Kidney tubule cell (primary cell): Measurements from ENCODE around the gene SMIM8.
"Not testable (repeated sequence)": the region's sequence is repeated elsewhere in the genome, so short reads cannot be mapped to it uniquely, and the experiment has no call there.

Experiments
- DNase-seq: peaks from one replicate; pipeline ENCODE4 v3.0.0-alpha.2; 2018; ENCODE audit warnings: low spot score

The SMIM8 gene, protein sequence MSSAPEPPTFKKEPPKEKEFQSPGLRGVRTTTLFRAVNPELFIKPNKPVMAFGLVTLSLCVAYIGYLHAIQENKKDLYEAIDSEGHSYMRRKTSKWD

DNA sequence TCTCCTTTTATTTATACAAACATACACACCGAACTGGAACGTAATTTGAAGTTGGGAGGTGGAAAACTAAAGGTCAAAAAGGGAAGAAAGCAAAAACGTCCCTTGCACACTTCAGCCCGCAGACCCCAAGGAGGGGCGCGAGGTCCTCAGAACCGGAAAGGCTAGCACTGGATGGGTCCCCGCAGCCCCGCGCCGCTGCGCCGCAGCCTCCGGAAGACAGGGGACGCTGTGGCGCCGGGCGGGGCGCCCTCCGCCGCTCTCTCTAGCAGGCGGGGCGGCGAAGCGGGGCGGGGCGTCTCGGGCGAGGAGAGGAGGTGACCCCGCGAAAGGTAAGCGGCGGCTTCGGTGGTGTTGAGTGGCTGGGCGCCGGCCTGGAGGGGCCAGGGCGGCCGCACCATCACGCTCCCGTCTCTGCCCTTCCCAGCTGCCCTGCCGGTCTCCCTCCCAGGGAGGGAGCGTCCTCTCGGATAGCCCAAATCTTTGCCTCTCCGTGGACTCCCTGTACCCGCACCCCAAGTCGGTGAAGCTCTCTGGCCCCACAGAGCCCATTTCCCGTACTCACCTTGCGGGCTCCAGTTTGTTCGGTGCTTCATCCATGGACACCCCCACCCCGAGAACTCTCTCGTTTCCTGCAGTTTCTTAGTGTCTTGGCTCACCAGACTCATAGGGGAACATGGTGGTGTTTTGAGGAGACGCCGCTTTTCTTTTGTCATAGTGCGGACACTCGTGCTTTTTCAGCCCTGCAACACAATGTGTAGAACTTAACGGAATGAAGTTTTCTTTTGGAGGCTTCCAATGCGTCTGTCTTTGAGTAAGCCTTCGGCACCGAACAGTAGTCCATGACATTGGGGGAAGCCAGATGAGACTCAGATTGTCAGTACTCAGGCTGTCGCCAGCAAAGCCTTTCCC is at the start of gene SMIM8:
SMIM8 (plus strand) TSS at position 285 of the 909 bp plus-strand sequence. CDS start 14,444 bp downstream, outside the sequence.
- peak; percentile 82 for DNase-seq

GRCh38 chr6:87274660-87275274 is 47.6 kb upstream of the SMIM8 start:
- peak; percentile 32 for DNase-seq

- DNase-seq = no peak
These were observed 45.8 kb upstream of the SMIM8 start for GRCh38 chr6:87276624-87277023.

GRCh38 chr6:87277123-87277522 is 45.3 kb upstream of the SMIM8 start:
- DNase-seq = peak; percentile 17

DNA sequence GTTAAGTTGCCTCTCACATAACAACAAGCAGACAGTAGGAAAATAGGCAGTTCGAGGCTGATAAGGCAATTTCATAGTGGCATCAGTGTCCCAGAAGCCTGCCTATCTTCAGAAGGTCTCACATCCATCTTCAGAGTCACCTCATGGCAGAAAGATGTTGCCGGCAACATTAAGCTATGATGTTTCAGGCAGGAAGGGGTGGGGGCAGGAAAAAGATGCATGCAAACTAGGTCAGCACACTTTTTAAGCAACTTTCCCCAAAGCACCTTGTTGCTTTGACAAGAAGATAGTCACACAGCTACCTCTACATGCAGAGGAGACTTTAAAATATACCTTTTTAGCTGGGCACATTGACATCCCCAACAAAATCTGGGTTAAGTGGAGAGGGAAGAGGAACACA is 43.2 kb upstream of the SMIM8 start:
- DNase-seq = no peak

- DNase-seq = no peak
These were observed 41.0 kb upstream of the SMIM8 start for GRCh38 chr6:87281426-87281825.

- DNase-seq = no peak
These were observed 39.6 kb upstream of the SMIM8 start for GRCh38 chr6:87282743-87283142.

DNA sequence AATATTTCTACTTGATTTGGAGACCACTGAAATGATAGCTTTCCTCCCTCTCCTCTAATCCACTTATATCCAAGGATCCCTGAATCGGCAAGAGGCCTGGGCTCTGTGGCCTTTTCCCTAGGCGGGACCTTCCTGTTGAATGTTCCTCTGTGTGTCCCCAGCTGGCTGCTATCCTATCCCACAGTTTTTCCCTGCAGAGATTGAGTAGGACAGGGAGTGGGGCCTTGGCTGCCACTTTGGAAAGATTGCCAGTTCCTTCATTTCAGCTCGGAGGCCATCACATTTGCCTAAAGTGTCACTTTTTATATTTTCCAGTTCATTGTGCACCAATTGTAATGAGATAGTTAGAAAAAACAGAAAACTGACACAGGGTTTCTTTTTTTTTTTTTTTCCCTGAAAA is 38.9 kb upstream of the SMIM8 start:
- no peak for DNase-seq

GRCh38 chr6:87287251-87287650 is 35.1 kb upstream of the SMIM8 start:
- DNase-seq = no peak

DNA sequence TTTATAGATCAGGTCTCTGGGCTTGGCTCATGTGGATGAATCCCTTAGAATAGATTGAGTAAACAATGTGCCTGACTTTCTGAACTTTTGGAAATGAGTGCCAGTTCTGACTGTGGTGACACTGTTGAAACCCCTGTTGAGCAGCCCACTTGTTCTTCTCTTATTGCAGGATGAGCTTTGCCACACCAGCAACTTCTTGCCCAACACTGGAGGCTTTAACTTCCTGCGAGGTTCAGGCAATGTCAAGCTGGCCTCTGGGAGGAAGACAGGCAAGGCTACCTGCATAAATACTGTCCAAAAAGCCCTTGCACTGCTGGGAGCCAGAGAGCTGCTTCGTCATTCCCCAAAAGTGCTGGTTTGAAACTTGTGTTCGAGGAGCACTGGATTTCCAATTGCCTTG is 32.8 kb upstream of the SMIM8 start:
- DNase-seq = no peak

DNA sequence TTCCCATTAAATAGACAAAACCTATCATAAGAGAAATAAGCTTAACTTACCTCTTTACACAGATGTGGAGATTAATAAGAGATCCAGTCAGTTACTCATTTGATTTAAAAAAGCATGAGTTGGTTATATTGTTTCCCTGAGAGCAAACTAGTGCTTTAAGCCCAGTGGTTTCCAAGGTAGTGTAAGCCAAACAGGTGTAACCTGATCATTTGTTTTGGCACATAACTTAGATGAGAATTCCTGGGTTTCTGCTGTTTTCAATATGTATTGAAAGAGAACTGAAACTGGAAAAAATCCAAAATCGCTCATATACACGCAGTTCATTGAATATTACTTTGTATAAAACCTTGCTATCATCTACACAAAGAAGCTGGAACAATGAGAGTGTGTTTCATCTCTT is 30.5 kb upstream of the SMIM8 start:
- no peak for DNase-seq

- DNase-seq = no peak
These were observed 28.9 kb upstream of the SMIM8 start for GRCh38 chr6:87293526-87293925.

DNA sequence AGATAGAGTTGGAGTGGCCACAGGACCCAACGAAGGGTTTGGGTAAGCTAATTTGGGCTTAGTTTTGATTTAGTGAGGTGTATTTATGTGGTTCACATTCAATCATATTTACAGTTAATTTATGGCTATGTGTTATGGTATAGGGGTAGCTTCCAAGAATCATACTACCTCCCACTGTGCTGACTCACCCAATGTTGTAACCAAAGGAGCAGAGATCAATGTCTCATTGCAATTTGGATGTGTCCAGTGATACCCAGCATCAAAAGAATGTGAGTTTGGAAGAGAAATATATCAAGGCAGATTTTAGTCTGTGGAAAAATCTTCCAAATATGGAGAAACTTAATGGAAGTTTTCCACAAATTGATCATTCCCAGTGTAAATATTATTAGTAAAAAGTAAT is 25.3 kb upstream of the SMIM8 start:
- DNase-seq = no peak

DNA sequence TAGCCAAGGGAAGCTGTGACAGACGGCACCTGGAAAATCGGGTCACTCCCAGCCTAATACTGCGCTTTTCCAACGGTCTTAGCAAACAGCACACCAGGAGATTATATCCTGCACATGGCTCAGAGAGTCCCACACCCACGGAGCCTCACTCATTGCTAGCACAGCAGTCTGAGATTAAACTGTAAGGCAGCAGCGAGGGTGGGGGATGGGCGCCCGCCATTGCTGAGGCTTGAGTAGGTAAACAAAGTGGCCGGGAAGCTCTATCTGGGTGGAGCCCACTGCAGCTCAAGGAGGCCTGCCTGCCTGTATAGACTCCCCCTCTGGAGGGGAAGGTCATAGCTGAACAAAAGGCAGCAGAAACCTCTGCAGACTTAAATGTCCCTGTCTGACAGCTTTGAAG is 21.1 kb upstream of the SMIM8 start:
- DNase-seq = not testable (repeated sequence)

DNA sequence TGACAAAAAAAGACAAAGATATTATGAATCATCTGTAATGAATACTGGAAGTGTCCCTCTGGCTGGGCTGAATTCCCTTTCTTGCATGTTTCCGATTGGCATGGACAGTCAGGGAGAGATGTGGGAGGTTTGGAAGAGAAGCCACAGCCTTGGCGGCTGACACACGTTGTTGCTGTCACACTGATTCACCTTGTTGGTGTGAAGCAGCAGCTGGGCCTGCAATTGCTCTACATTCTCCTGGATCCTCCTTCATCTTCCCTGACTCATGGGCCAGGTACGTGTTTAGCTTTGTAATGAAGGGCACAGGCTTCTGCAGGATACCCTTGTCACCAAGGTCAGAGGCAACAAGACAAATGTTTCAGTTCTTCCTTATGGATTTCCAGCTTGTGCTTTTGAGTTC is 13.4 kb upstream of the SMIM8 start:
- peak; percentile 69 for DNase-seq

- no peak for DNase-seq
These were observed 9.5 kb upstream of the SMIM8 start for GRCh38 chr6:87312860-87313259.

GRCh38 chr6:87315071-87315470 is 7.3 kb upstream of the SMIM8 start:
- no peak for DNase-seq

DNA sequence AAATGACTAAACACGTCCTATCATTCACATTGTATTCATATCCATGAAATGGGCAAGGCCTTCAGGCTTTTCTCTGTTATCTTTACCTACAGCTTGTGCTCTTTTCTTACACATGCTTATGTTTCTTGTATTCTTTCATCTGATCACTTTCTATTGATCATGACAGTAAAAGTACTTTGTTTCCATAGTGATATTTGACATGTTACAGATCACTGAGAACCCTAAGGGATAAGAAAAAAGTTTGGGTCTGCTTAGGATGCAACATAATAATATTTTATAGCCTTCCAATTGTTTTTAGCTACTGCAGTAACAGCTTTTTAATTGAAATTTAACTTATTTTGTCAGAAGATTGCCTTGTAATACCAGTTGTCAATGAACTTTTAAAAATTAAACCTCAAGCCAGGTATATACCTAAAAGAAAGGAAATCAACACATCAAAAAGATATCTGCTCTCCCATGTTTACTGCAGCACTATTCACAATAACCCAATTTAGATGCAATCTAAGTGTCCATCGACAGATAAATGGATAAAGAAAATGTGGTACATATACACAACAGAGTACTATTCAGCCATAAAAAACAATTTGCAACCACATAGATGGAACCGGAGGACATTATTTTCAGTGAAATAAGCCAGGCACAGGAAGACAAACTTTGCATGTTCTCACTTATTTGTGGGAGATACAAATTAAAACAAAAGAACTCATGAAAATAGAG is 3.0 kb upstream of the SMIM8 start:
- no peak for DNase-seq

- not testable (repeated sequence) for DNase-seq
These were observed 1.5 kb downstream of the SMIM8 start for GRCh38 chr6:87323880-87324279.

DNA sequence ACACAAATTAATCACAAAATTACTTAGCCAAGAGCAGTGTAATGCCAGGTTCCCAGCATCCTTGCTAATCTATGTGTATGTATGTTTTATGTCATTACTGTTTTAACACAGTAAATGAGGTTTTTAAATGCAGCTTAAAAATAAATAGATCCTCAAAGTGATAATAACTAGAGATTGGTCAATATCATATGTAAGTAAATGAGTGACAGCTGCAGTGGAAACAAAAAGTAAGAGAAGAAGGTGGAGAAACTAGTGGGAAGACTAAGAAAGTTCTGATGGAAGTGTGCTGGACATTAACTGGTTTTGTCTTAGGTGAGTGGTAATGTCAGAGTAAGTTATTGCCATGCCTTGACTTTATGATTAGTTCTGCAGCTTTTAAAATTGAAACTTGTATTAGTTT is 8.6 kb downstream of the SMIM8 start:
- DNase-seq = no peak

GRCh38 chr6:87333033-87333432 is 10.6 kb downstream of the SMIM8 start:
- DNase-seq = no peak

GRCh38 chr6:87333591-87334181 is 11.3 kb downstream of the SMIM8 start:
- peak; percentile 50 for DNase-seq
